Thyroid gland (tissue), 4 donors: ENCODE results near the gene FCGBP.
"Not testable (repeated sequence)": the region's sequence is repeated elsewhere in the genome, so short reads cannot be mapped to it uniquely, and the experiment has no call there.

Source experiments
- CTCF ChIP-seq, 6 experiments: fragments of 200-600 bp in 3 of 6; fragments of 450-650 bp in 3 of 6; sonication (generic) in 3 of 6; IDR thresholded peaks; one replicate each; pipeline ENCODE4 v1.5.1; 2016 to 2019; ENCODE audit warnings: antibody characterized with exemption in 6 of 6, mild to moderate bottlenecking in 2 of 6, inconsistent platforms in 1 of 6, moderate library complexity in 1 of 6
- POLR2A ChIP-seq, 2 donors: fragments of 450-650 bp; IDR thresholded peaks; one replicate each; pipeline ENCODE4 v1.6.1; 2017; ENCODE audit warnings: antibody characterized with exemption in 2 of 2, mild to moderate bottlenecking in 2 of 2, moderate library complexity in 1 of 2

GRCh38 chr19:39894236-39894606 is 40.2 kb downstream of the FCGBP start:
- TF ChIP-seq CTCF, POLR2A (IDR thresholded peaks at IDR 0.05): not testable (repeated sequence)
